Measurements from ENCODE around the gene PDE12.

DNA sequence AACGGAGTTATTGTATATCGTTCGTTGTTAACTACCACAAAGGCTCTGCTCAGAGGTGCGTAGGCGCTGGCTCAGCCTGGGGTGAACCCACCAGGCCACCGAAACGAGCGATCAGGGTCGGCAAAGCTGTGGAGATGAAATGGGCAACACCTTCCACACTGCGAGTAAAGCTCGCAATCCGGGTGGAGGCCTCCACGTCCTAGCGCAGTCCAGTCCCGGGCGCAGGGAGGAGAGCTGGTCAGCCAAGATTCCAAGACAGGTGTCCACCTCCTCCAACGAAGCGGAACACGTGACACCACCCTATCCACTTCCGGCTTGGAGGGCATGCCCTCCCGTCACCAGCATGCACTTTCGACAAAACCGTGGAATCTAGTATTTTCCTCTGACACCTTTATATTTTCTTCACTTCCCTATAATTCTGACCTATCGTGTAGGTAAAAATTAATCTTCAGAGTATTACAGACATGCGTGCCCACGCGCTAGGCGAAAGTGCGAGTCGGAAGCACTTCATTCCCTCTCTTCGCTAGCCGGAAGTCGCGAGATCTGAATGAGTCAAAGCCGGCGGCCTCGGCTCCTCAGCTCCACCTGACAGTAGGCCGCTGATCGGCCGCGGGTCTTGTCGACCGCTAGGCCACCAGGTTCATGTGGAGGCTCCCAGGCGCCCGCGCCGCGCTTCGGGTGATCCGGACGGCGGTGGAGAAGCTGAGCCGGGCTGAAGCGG lies at the start of gene PDE12:
- TF ChIP-seq YY1 (IDR thresholded peaks at IDR 0.05; ENCODE audit: insufficient read depth, insufficient read length) (no peak), ZNF274 (IDR thresholded peaks at IDR 0.05; ENCODE audit: low read depth, low read length) (no peak)
